GM13976 (cell line): ENCODE results near the gene MTFR2.

Experiments
- DNase-seq: peaks from one replicate; pipeline ENCODE4 v3.0.0; 2012; ENCODE audit warnings: low spot score
- in situ Hi-C: fragments of 300-500 bp; cut with MboI; formaldehyde crosslinking; loops from one replicate; pipeline ENCODE4 v1.12.0; 2022; ENCODE audit warnings: low sequenced_read_pairs, mixed read lengths, inconsistent platforms; ENCODE audit not compliant: unreplicated experiment
- TF ChIP-seq, protein P1 (sequence below): IDR thresholded peaks from 2 replicates; pipeline ENCODE4 v1.5.1; 2012; ENCODE audit warnings: borderline replicate concordance, mild to moderate bottlenecking; ENCODE audit not compliant: insufficient read depth; ENCODE audit errors: extremely low read depth, missing control alignments, control extremely low read depth

MTFR2 gene

GRCh38 chr6:136189104-136189503, 61.0 kb downstream of the MTFR2 start:
- in situ Hi-C loops: no loop called here
- TF ChIP-seq, protein P1, sequence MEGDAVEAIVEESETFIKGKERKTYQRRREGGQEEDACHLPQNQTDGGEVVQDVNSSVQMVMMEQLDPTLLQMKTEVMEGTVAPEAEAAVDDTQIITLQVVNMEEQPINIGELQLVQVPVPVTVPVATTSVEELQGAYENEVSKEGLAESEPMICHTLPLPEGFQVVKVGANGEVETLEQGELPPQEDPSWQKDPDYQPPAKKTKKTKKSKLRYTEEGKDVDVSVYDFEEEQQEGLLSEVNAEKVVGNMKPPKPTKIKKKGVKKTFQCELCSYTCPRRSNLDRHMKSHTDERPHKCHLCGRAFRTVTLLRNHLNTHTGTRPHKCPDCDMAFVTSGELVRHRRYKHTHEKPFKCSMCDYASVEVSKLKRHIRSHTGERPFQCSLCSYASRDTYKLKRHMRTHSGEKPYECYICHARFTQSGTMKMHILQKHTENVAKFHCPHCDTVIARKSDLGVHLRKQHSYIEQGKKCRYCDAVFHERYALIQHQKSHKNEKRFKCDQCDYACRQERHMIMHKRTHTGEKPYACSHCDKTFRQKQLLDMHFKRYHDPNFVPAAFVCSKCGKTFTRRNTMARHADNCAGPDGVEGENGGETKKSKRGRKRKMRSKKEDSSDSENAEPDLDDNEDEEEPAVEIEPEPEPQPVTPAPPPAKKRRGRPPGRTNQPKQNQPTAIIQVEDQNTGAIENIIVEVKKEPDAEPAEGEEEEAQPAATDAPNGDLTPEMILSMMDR: no peak
- DNase-seq: no peak

DNA sequence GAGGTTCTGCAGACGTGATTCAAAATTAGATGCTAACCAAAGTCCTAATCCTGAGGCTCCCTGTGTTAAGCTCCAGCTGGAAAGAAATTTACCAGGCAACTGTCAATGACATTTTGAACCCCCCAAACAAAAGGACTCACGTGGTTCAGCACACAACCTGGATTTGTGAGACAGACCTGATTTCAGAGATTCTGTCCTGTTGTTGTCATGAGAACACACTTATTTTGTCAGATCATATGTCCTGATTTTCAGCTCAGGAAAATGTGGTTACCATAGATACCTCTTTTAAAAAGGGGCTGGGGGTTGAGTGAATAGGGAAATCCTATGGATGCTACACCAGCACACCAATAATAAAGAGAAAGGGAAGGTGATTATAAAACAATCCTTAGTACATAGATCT, 61.6 kb downstream of the MTFR2 start:
- in situ Hi-C loops: no loop called here
- TF ChIP-seq, protein P1: no peak

DNA sequence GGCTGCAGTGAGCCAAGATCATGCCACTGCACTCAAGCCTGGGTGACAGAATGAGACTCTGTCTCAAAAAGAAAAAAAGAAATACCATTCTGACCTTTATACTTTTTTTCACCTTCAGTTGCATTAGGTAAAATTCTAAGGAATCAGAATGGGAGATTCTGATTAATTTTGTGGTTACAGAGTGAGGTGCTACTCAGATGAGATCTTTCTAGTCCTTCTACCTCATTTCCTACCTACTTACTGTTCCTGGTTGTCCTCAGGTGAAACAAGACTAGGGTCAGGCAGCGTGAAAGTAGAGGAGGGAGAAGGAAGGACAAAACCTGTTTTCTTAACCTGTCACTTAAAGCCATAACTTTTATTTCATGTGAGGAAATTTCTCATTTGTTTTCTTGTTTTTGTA, 63.7 kb downstream of the MTFR2 start:
- TF ChIP-seq, protein P1: no peak
- no peak for DNase-seq
- in situ Hi-C loops: no loop called here

More for the DNA sequence above, 61.6 kb downstream of the MTFR2 start:
- DNase-seq: no peak

GRCh38 chr6:136184738-136185137, 65.4 kb downstream of the MTFR2 start:
- DNase-seq: no peak
- in situ Hi-C loops: no loop called here
- TF ChIP-seq, protein P1: no peak

GRCh38 chr6:136181861-136182260, 68.2 kb downstream of the MTFR2 start:
- no peak for DNase-seq
- in situ Hi-C loops: no loop called here
- TF ChIP-seq, protein P1: no peak

- TF ChIP-seq, protein P1: no peak
- no peak for DNase-seq
- in situ Hi-C loops: no loop called here
Observed at GRCh38 chr6:136181512-136181833, 68.6 kb downstream of the MTFR2 start.
